ENCODE data around the gene F2RL2. TPM values are rescaled to one million over a fixed set of nuclear protein-coding genes. Genes with fewer than 3 reads are reported as not detected.

The F2RL2 gene
- total and polyA plus RNA-seq, 2 donors (not counting 1 experiment from before 2014, with no cell fraction given) = 82.6 to 91.6 TPM

GRCh38 chr5:76657683-76658311 is 34.6 kb upstream of the F2RL2 start:
- no peaks in the 10 kb centered on the region for H3K79me2 ChIP-seq (ENCODE audit: control insufficient read depth, insufficient read depth, low read length)
- H4K20me1 ChIP-seq (ENCODE audit: control insufficient read depth, extremely low read depth, insufficient read depth, low read length) = no peaks in the 10 kb centered on the region
- H3K9me3 ChIP-seq (ENCODE audit: control insufficient read depth, insufficient read depth, low read depth, low read length) = no peaks in the 10 kb centered on the region
- H3K27ac ChIP-seq (ENCODE audit: insufficient read depth, low read length) = no peak overlapping the region
- no peaks in the 10 kb centered on the region for H3K4me1 ChIP-seq (ENCODE audit: control insufficient read depth, extremely low read depth, insufficient read depth, low read length)
- TF ChIP-seq EZH2 (IDR thresholded peaks at IDR 0.05; ENCODE audit: low read length, missing control alignments) (no peak), CTCF (conservative IDR thresholded peaks at IDR 0.05 in 1 of 2, IDR thresholded peaks at IDR 0.05 in 1 of 2; ENCODE audit: low read depth in 1 of 2, low read length in 2 of 2) (no peak)
- DNase-seq (ENCODE audit: low read depth in 2 of 2) = no peak
- H3K27me3 ChIP-seq (ENCODE audit: control insufficient read depth, insufficient read depth, low read length) = no peaks in the 10 kb centered on the region
- H2AFZ ChIP-seq (ENCODE audit: low read length) = peak overlapping the region; percentile 28
- no peaks in the 10 kb centered on the region for H3K36me3 ChIP-seq (ENCODE audit: control insufficient read depth, insufficient read depth, low read length)
- H3K4me2 ChIP-seq (ENCODE audit: extremely low read depth, insufficient read depth, low read length) = no peak overlapping the region
- H3K4me3 ChIP-seq (replicated peaks in 1 of 4; ENCODE audit: control extremely low read depth in 1 of 4, insufficient read depth in 1 of 4, low read depth in 3 of 4, low read length in 4 of 4) = no peak overlapping the region
- no peak overlapping the region for H3K9ac ChIP-seq (ENCODE audit: insufficient read depth, low read length)

GRCh38 chr5:76657091-76657490 is 33.9 kb upstream of the F2RL2 start:
- Histone ChIP-seq H3K79me2 (ENCODE audit: control insufficient read depth, insufficient read depth, low read length) (no peaks in the 10 kb centered on the region), H3K4me1 (ENCODE audit: control insufficient read depth, extremely low read depth, insufficient read depth, low read length) (no peaks in the 10 kb centered on the region), H4K20me1 (ENCODE audit: control insufficient read depth, extremely low read depth, insufficient read depth, low read length) (no peaks in the 10 kb centered on the region), H2AFZ (ENCODE audit: low read length) (no peak overlapping the region), H3K4me2 (ENCODE audit: extremely low read depth, insufficient read depth, low read length) (no peak overlapping the region), H3K27ac (ENCODE audit: insufficient read depth, low read length) (no peak overlapping the region), H3K27me3 (ENCODE audit: control insufficient read depth, insufficient read depth, low read length) (no peaks in the 10 kb centered on the region), H3K9me3 (ENCODE audit: control insufficient read depth, insufficient read depth, low read depth, low read length) (no peaks in the 10 kb centered on the region), H3K9ac (ENCODE audit: insufficient read depth, low read length) (no peak overlapping the region), H3K36me3 (ENCODE audit: control insufficient read depth, insufficient read depth, low read length) (no peaks in the 10 kb centered on the region), H3K4me3 (replicated peaks in 1 of 4; ENCODE audit: control extremely low read depth in 1 of 4, insufficient read depth in 1 of 4, low read depth in 3 of 4, low read length in 4 of 4) (no peak overlapping the region)
- DNase-seq (ENCODE audit: low read depth in 2 of 2) = no peak
- TF ChIP-seq EZH2 (IDR thresholded peaks at IDR 0.05; ENCODE audit: low read length, missing control alignments) = no peak
- no peak for TF ChIP-seq CTCF (conservative IDR thresholded peaks at IDR 0.05 in 1 of 2, IDR thresholded peaks at IDR 0.05 in 1 of 2; ENCODE audit: low read depth in 1 of 2, low read length in 2 of 2)

GRCh38 chr5:76652809-76653414 is 29.7 kb upstream of the F2RL2 start:
- no peak overlapping the region for H3K27ac ChIP-seq (ENCODE audit: insufficient read depth, low read length)
- H3K9me3 ChIP-seq (ENCODE audit: control insufficient read depth, insufficient read depth, low read depth, low read length) = no peaks in the 10 kb centered on the region
- no peaks in the 10 kb centered on the region for H3K79me2 ChIP-seq (ENCODE audit: control insufficient read depth, insufficient read depth, low read length)
- no peak for TF ChIP-seq CTCF (conservative IDR thresholded peaks at IDR 0.05 in 1 of 2, IDR thresholded peaks at IDR 0.05 in 1 of 2; ENCODE audit: low read depth in 1 of 2, low read length in 2 of 2)
- TF ChIP-seq EZH2 (IDR thresholded peaks at IDR 0.05; ENCODE audit: low read length, missing control alignments) = no peak
- H3K4me3 ChIP-seq (replicated peaks in 1 of 4; ENCODE audit: control extremely low read depth in 1 of 4, insufficient read depth in 1 of 4, low read depth in 3 of 4, low read length in 4 of 4) = no peak overlapping the region
- H3K36me3 ChIP-seq (ENCODE audit: control insufficient read depth, insufficient read depth, low read length) = no peaks in the 10 kb centered on the region
- H3K4me1 ChIP-seq (ENCODE audit: control insufficient read depth, extremely low read depth, insufficient read depth, low read length) = no peaks in the 10 kb centered on the region
- H3K4me2 ChIP-seq (ENCODE audit: extremely low read depth, insufficient read depth, low read length) = no peak overlapping the region
- H3K9ac ChIP-seq (ENCODE audit: insufficient read depth, low read length) = no peak overlapping the region
- H4K20me1 ChIP-seq (ENCODE audit: control insufficient read depth, extremely low read depth, insufficient read depth, low read length) = no peaks in the 10 kb centered on the region
- H2AFZ ChIP-seq (ENCODE audit: low read length) = no peak overlapping the region
- H3K27me3 ChIP-seq (ENCODE audit: control insufficient read depth, insufficient read depth, low read length) = no peaks in the 10 kb centered on the region
- no peak for DNase-seq (ENCODE audit: low read depth in 2 of 2)

Measured in fibroblast of lung (primary cell).